Type B pancreatic cell (in vitro differentiated cells): ENCODE measurements around the gene CDC25C. TPM values are rescaled to one million over a fixed set of nuclear protein-coding genes. Genes with fewer than 3 reads are reported as not detected.

Experiments
- DNase-seq: peaks from one replicate; pipeline ENCODE4 v3.0.0; 2021; ENCODE audit warnings: mixed read lengths; ENCODE audit not compliant: unreplicated experiment; ENCODE audit errors: extremely low spot score
- H3K27ac Mint-ChIP-seq: 2 replicates; pipeline ENCODE4 v1.8.0; 2021; ENCODE audit warnings: mild to moderate bottlenecking, mixed read lengths
- H3K27me3 Mint-ChIP-seq: 2 replicates; pipeline ENCODE4 v1.8.0; 2021; ENCODE audit warnings: mixed read lengths
- H3K36me3 Mint-ChIP-seq: 2 replicates; pipeline ENCODE4 v1.8.0; 2021; ENCODE audit warnings: mixed read lengths
- H3K4me1 Mint-ChIP-seq: one replicate; pipeline ENCODE4 v1.8.0; 2021; ENCODE audit warnings: mixed read lengths; ENCODE audit not compliant: unreplicated experiment
- H3K4me3 Mint-ChIP-seq: 2 replicates; pipeline ENCODE4 v1.8.0; 2021; ENCODE audit warnings: mild to moderate bottlenecking, mixed read lengths
- H3K9me3 Mint-ChIP-seq: 2 replicates; pipeline ENCODE4 v1.8.0; 2021; ENCODE audit warnings: mixed read lengths
- CTCF ChIP-seq: fragments of 200-600 bp; sonication (generic); conservative IDR thresholded peaks from 2 replicates; pipeline ENCODE4 v1.5.0; 2021; ENCODE audit warnings: antibody characterized with exemption, mild to moderate bottlenecking
- total RNA-seq: library from RNA; stranded (reverse); gene quantifications from 2 replicates; pipeline ENCODE4 v1.2.1, GENCODE V29; 2021; ENCODE audit warnings: low replicate concordance

CDC25C gene
- total RNA-seq, 1 donor from 2014 or later, result 17.2 TPM

GRCh38 chr5:138282920-138283742 is 48.5 kb downstream of the CDC25C start:
- Mint-ChIP-seq H3K27me3 (no peaks in the 10 kb centered on the region), H3K4me1 (no peaks in the 10 kb centered on the region), H3K9me3 (no peaks in the 10 kb centered on the region), H3K36me3 (no peaks in the 10 kb centered on the region), H3K27ac (no peak overlapping the region), H3K4me3 (no peak overlapping the region)
- TF ChIP-seq CTCF, result peak; percentile 76
- no peak for DNase-seq

GRCh38 chr5:138280915-138281314 is 50.7 kb downstream of the CDC25C start:
- Mint-ChIP-seq H3K27ac (no peak overlapping the region), H3K27me3 (peaks cover 2% of the 10 kb centered on the region), H3K4me1 (peaks cover 2% of the 10 kb centered on the region), H3K36me3 (no peaks in the 10 kb centered on the region), H3K9me3 (no peaks in the 10 kb centered on the region), H3K4me3 (no peak overlapping the region)
- no peak for DNase-seq
- TF ChIP-seq CTCF, result no peak

- Mint-ChIP-seq H3K36me3 (no peaks in the 10 kb centered on the region), H3K4me1 (peaks cover 16% of the 10 kb centered on the region), H3K4me3 (no peak overlapping the region), H3K27me3 (peaks cover 28% of the 10 kb centered on the region), H3K27ac (no peak overlapping the region), H3K9me3 (no peaks in the 10 kb centered on the region)
- DNase-seq, result no peak
- TF ChIP-seq CTCF, result no peak
Measured at GRCh38 chr5:138276402-138277054, 55.1 kb downstream of the CDC25C start.

- Mint-ChIP-seq H3K4me1 (peaks cover 16% of the 10 kb centered on the region), H3K36me3 (no peaks in the 10 kb centered on the region), H3K27me3 (peaks cover 28% of the 10 kb centered on the region), H3K27ac (no peak overlapping the region), H3K4me3 (peak overlapping the region; percentile 83), H3K9me3 (no peaks in the 10 kb centered on the region)
- TF ChIP-seq CTCF, result no peak
- DNase-seq, result no peak
Measured at GRCh38 chr5:138275895-138276294, 55.7 kb downstream of the CDC25C start.

- no peak for TF ChIP-seq CTCF
- Mint-ChIP-seq H3K4me3 (peak overlapping the region; percentile 83), H3K9me3 (no peaks in the 10 kb centered on the region), H3K27me3 (peaks cover 28% of the 10 kb centered on the region), H3K27ac (no peak overlapping the region), H3K4me1 (peaks cover 16% of the 10 kb centered on the region), H3K36me3 (no peaks in the 10 kb centered on the region)
- DNase-seq, result no peak
Measured at GRCh38 chr5:138275379-138275782, 56.2 kb downstream of the CDC25C start.
